ENCODE measurements around the gene LILRA6.
"Not testable (repeated sequence)": the region's sequence is repeated elsewhere in the genome, so short reads cannot be mapped to it uniquely, and the experiment has no call there.

The LILRA6 gene

DNA sequence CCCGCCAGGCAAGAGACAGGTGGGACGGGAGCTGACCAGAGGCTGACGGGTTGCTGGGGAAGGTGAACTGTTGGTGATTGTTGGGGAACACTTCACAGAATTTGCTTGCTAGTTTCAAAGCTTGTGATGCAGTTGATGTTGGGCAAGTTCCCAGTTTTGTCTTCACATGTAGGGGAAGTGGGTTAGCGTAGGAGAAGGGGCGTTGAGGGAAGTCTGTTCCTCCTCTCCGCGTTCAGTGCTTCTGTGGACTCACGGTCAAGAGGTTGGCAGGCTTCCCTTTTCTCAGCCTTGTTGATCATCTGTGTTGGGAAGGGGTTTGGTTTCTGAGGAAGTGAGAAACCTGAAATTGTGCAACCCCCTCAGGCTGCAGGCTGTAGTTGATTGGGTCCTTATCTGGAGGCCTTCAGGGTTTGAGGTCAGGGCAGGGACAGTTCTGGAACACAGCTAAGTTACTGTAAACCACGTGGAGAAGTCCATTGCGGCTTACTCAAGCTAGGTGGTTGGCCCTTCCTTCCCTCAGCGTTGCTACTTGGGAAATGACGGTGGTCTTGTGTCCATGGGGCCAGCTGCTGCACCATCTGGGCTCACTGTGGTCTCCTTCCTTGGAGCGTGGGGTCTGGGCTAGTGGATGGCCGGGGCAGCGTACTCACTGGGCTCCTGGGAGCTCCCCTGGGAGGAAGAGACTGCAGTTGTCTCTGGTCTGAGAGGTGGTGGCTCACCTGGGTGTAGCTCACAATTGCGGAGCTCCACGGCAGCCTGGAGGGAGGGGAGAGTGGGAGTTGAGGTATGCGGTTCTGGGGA lies 34.4 kb downstream of the LILRA6 start:
- no peak for DNase-seq (ENCODE audit: low read depth in 2 of 2)

DNA sequence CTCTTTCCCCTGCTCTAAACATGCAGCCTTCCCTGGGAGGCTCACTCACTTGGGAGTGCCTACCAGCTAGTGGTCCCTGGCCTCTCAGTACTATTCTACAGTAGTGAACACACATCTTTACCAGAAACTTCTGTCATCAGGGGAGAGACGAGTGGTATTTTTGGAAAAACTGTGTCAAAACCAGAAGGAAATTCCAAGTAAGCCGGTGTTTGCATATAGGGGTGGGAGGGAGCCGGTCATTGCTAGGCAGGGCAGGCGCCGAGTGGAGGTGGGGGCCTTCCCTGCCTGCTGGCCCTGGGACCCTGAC lies 35.0 kb downstream of the LILRA6 start:
- no peak for DNase-seq (ENCODE audit: low read depth in 2 of 2)

DNA sequence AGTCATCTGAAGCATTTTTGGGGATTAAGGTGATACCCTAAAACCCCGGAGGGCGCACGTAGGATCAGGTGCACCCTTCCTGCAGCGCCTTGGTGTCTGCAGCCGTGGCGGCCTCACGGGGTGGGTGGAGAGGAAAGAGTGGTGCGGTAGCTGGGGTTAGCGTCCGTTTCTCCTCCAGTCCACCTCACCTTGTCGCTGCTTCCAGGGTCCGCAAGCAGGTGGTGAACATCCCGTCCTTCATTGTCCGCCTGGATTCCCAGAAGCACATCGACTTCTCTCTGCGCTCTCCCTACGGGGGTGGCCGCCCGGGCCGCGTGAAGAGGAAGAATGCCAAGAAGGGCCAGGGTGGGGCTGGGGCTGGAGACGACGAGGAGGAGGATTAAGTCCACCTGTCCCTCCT lies 35.4 kb downstream of the LILRA6 start:
- DNase-seq (ENCODE audit: low read depth in 2 of 2), result not testable (repeated sequence)

DNA sequence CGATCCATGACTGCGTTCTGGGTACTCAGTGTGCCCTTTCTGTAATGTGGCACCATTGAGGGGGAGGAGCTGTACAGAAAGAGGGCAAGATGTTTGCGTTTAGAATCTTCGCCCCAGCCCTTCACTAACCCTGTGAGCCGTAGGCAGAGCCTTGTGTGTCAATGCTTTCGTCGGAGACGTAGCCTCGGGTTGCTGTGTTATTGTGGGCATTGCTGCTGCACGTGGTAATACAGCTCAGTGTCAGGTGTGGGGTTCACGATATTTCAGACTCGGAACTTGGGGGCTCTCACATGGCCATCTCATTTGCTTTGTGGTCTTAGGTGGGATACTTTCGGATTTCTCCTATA lies 35.8 kb downstream of the LILRA6 start:
- no peak for DNase-seq (ENCODE audit: low read depth in 2 of 2)

DNA sequence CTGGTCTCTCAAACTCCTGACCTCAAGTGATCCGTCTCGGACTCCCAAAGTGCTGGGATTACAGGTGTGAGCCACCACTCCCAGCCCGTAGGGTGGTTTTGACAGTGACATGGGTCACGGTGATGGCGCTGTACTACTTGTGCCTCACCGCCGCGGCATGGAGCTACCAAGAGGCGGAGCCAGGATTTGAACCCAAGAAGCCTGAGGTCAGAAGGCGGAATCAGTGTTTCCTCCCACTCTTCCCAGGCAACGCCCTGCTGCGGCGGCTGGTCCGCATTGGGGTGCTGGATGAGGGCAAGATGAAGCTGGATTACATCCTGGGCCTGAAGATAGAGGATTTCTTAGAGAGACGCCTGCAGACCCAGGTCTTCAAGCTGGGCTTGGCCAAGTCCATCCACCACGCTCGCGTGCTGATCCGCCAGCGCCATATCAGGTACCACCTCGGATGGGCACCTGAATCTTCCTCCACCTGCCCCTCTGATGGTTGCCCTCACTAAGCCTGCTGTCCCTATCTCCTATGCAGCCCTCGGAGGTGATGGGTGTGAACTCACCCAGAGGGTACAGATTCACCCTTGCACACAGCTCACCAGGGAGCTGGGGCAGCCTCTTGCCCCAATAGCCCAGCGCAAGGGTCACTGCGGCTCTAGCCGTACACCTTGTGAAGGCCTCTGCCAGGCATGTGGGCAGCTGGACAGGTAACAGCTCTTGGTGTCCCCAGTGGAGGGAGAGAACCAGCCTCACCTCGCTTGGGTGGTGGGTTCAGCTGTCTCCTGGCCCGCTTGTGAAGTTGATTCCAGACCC lies 36.4 kb downstream of the LILRA6 start:
- no peak for DNase-seq (ENCODE audit: low read depth in 2 of 2)

- no peak for DNase-seq (ENCODE audit: low read depth in 2 of 2)
Observed at GRCh38 chr19:54204767-54205468, 37.7 kb downstream of the LILRA6 start.

- DNase-seq (ENCODE audit: low read depth in 2 of 2), result no peak
Observed at GRCh38 chr19:54203151-54203611, 39.4 kb downstream of the LILRA6 start.

- DNase-seq (ENCODE audit: low read depth in 2 of 2), result no peak
Observed at GRCh38 chr19:54201980-54202379, 40.6 kb downstream of the LILRA6 start.

GRCh38 chr19:54201172-54201701 lies 41.4 kb downstream of the LILRA6 start:
- no peak for DNase-seq (ENCODE audit: low read depth in 2 of 2)

GRCh38 chr19:54199401-54199800 lies 43.2 kb downstream of the LILRA6 start:
- no peak for DNase-seq (ENCODE audit: low read depth in 2 of 2)

DNA sequence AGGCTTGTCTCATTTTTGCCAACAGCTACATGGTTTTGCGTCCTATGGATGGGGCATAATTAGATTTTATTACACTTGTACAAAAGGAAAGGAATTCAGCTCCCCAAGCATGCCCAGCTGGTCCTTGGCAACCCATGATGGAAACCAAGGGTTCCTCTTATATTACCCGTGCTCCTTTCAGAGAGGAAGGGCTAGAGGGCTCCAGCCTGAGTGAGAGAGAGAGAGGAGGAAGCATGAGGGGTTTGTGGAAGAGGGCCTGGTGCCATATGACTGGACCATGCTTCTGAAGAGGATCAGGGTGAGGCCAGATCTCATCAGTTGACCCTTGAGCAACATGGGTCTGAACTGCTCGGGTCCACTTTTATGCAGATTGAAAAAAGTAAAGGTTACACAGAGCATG lies 45.5 kb downstream of the LILRA6 start:
- no peak for DNase-seq (ENCODE audit: low read depth in 2 of 2)

- no peak for DNase-seq (ENCODE audit: low read depth in 2 of 2)
Observed at GRCh38 chr19:54196536-54196935, 46.1 kb downstream of the LILRA6 start.

DNA sequence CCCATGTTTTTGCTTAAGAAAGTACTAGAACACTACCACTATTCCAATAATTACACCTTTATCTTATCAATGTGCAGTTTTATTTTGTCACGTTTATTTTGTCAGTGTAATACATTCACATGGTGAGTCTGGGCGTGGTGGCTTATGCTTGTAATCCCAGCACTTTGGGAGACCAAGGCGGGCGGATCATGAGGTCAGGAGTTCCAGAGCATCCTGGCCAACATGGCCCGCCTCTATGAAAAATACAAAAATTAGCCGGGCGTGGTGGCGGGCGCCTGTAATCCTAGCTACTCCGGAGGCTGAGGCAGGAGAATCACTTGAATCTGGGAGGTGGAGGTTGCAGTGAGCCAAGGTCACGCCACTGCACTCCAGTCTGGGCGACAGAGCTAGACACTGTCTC lies 48.1 kb downstream of the LILRA6 start:
- not testable (repeated sequence) for DNase-seq (ENCODE audit: low read depth in 2 of 2)

DNA sequence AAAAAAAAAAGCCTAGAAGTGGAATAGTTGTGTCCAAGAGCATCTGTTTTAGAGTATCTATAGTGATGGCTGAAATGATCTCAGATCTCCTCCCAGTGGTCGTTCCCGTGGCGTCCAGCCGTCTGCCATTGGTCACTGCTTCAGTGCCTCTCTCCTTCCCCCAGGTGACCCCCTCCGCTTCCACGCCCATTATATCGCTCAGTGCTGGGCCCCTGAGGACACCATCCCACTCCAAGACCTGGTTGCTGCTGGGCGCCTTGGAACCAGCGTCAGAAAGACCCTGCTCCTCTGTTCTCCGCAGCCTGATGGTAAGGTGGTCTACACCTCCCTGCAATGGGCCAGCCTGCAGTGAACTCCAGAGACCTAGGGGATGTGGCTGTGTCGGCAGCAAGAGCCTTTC lies 49.6 kb downstream of the LILRA6 start:
- no peak for DNase-seq (ENCODE audit: low read depth in 2 of 2)

GRCh38 chr19:54191811-54192453 lies 50.7 kb downstream of the LILRA6 start:
- DNase-seq (ENCODE audit: low read depth in 2 of 2), result no peak

- peak; percentile 68 to 72 for DNase-seq (ENCODE audit: low read depth in 2 of 2)
Observed at GRCh38 chr19:54191011-54191810, 51.4 kb downstream of the LILRA6 start, which contains the start of gene TSEN34. Gene TSEN34 (plus strand): TSS chr19:54191308. CDS start chr19:54191365, 57 bp downstream.

DNA sequence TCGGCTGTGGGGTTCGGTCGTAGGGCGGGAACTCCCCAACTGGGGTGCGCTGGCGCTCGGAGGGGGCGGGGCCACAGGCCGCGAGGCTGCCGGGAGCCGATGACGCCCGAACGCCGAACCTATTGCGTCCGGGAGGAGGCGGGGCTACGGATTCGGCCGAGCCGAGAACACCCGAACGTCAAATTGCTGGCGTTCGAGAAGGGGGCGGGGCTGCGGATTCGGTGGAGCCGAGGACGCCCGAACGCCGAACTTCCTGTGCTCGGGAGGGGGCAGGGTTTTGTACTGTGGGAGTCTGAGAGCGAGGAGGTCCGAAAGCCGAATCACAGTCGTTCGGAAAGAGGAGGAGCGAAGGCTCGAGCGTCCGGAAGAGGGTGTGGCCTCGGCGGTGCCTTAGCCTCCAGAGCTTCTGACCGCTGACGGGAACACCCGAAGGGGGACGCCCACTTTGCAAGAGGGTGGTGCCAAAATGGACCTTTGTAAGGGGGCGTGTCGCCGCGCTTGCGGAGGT lies 52.0 kb downstream of the LILRA6 start:
- DNase-seq (ENCODE audit: low read depth in 2 of 2), result peak; percentile 99 to 100

GRCh38 chr19:54189735-54190502 lies 52.7 kb downstream of the LILRA6 start:
- peak; percentile 99 to 100 for DNase-seq (ENCODE audit: low read depth in 2 of 2)

GRCh38 chr19:54189145-54189734 lies 53.4 kb downstream of the LILRA6 start, which contains the start of gene MBOAT7:
Gene MBOAT7 (minus strand): TSS chr19:54189580. CDS start chr19:54188508, 1,072 bp downstream.
- DNase-seq (ENCODE audit: low read depth in 2 of 2), result no peak

Data from stimulated activated CD8-positive, alpha-beta memory T cell treated with anti-CD3 and anti-CD28 coated beads, Interleukin-7, amount 100 ng/mL, for 1 hour (primary cell).